NCI-H2081 treated with DMSO at 0.1 percent for 48 hours (cell line): Measurements from ENCODE around the gene ANKZF1.

Source experiments
- DNase-seq: peaks from one replicate; lab custom pipeline; 2025; lab: John Stamatoyannopoulos, UW

Gene ANKZF1

DNA sequence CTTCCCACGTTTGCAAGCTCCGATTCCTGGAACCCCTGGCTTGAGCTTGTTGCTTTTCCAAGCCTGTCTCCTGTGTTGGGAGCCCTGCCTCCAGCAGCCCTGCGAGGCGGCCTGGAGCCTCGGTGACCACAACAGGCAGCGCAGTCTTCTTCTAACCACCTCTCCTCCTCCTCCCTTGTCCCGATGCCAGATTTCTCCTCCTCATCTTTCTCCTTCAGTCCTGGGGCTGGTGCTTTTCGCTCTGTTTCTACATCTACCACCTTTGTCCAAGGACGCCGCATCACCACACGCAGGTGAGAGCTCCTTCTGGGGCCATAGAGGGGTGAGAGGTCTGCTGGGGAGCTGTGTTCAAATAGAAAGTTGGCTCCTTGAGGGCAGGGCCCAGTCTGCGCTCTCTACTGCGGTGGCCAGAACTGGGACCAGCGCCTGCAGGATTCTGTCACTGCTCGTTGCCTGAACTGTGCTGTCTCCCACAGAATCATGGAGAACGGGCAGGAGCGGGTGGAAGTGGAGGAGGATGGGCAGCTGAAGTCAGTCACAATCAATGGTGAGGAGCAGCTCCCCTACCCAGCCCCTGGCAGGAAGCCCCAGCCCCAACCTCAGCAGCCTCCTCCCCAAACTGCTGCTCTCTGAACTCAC, 53.5 kb downstream of the ANKZF1 start:
- DNase-seq: no peak

DNA sequence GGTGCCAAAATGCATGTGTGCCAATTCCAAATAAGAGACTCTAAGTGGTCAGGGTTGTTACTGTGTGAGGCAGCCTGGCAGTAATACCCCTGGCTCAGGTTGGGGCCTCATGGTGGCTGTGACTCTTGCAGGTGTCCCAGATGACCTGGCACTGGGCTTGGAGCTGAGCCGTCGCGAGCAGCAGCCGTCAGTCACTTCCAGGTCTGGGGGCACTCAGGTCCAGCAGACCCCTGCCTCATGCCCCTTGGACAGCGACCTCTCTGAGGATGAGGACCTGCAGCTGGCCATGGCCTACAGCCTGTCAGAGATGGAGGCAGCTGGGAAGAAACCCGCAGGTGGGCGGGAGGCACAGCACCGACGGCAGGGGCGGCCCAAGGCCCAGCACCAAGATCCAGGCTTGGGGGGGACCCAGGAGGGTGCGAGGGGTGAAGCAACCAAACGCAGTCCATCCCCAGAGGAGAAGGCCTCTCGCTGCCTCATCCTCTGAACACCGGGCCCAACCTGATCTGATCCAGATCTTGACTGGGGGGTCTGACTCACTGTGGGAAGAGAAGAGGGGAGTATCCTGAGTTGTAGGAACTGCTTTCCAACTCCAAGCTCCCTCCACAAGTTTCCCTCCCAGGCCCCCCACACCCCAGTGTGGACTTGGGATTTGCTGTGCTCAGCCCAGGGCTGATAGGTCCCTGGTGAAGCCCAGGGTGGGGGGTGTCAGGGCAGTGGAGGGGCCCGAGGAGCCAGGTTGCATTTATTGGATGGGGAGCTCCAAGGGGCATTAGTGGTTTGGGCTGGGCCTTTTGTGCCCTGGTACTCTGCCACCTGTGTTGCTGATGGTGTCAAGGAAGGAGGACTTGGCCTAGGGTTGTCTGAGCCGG, 55.1 kb downstream of the ANKZF1 start:
- no peak for DNase-seq

DNA sequence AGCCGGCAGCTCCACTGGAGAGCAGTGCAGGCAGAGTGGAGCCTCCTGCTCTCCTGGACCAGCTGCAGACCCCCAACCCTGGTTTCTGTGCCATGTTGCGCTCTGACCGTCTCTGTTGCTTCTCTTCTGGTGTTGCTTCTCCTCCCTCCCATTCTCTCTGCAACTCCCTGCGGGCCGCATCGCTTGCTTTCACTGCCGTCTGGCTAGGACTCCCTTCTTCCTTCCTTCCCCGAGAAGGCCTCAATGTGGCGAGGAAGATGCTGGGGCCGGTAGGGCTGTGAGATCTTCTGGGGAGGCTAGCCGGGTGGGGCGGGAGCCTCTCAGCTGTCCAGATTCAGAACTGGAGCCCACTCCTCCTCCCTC, 55.7 kb downstream of the ANKZF1 start:
- DNase-seq: no peak

DNA sequence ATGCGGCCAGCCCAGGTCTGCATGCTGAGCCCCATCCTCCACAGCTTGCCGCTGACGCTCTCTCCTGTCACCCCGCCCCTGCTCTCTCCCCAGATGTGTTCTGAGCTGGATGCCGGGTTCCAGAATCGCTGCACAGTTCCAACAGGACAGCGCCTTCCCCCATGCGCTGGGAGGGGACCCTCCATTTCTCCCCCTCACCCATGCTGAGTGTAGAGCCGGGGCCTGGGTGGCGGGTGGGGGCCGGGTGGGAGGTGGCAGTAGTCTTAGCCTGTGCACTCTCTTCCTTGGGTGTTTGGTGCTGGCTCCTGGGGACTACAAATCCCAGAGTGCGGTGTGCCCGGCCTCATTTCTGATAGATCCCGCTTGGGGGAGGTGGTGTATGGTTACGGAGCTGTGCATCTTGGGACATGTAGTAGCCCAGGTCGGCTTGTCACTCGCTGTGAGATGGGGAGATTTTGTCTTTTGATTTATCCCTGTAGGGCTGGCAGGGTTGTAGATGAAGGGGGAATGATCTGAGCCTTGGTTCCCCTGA, 56.4 kb downstream of the ANKZF1 start:
- DNase-seq: no peak
